Astrocyte (in vitro differentiated cells and primary cell): ENCODE results near the gene KMT5C.

ENCODE experiments used
- EZH2 ChIP-seq: IDR thresholded peaks from 2 replicates; pipeline ENCODE4 v1.6.1; 2012; ENCODE audit warnings: mild to moderate bottlenecking, low read length, inconsistent platforms; ENCODE audit not compliant: insufficient read depth
- TF ChIP-seq, protein P1 (sequence below): IDR thresholded peaks from 2 replicates; pipeline ENCODE4 v1.5.1; 2011; ENCODE audit warnings: low read depth, mild to moderate bottlenecking, inconsistent platforms, low read length, moderate library complexity; ENCODE audit not compliant: insufficient read depth

DNA sequence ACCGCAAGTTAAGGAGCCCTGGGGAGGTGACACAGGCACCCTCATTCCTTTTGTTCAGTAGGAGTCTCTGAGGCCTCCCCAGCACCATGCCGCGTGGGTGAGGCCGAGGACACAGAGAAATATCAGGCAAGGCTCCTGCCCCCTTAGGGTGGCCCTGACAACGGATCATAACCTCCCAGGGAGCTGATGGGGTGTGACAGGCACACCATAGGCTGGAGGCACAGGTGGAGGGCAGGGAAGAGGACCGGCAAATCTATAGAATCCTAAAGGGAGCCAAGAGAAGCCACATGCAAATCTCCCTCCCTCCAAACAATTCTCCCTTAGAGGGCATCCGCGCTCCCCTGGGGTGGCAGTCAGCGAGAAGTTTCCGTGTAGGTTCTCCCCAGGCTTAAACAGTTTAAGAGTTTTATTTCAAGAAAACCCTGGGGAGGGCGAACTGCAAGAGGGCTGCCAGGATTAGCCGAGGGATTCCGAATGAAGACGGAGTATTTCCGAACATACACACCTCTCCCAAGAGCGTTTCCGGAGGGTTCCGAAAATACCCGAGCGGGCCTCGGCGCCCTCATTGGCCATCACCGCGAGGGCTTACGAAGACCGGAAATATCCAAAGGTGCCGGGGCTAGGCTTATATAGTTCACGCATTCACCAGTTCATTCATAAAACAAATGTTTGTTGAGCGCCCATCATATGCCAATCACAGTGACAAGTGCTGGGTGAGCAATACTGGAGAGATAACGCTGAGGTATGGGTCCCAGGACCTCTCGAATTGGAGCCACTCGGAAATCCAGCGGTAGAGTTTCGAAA, 45.4 kb downstream of the KMT5C start:
- TF ChIP-seq EZH2, result no peak
- TF ChIP-seq, protein P1, sequence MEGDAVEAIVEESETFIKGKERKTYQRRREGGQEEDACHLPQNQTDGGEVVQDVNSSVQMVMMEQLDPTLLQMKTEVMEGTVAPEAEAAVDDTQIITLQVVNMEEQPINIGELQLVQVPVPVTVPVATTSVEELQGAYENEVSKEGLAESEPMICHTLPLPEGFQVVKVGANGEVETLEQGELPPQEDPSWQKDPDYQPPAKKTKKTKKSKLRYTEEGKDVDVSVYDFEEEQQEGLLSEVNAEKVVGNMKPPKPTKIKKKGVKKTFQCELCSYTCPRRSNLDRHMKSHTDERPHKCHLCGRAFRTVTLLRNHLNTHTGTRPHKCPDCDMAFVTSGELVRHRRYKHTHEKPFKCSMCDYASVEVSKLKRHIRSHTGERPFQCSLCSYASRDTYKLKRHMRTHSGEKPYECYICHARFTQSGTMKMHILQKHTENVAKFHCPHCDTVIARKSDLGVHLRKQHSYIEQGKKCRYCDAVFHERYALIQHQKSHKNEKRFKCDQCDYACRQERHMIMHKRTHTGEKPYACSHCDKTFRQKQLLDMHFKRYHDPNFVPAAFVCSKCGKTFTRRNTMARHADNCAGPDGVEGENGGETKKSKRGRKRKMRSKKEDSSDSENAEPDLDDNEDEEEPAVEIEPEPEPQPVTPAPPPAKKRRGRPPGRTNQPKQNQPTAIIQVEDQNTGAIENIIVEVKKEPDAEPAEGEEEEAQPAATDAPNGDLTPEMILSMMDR, result no peak
